AG20443 (cell line): Measurements from ENCODE around the gene APAF1.
A peak's percentile ranks its signal among the peaks of the same experiment; 100 is the strongest.

Source experiments
- DNase-seq: peaks from one replicate; pipeline ENCODE4 v3.0.0; 2012; ENCODE audit warnings: low spot score, mixed read lengths

Gene APAF1

DNA sequence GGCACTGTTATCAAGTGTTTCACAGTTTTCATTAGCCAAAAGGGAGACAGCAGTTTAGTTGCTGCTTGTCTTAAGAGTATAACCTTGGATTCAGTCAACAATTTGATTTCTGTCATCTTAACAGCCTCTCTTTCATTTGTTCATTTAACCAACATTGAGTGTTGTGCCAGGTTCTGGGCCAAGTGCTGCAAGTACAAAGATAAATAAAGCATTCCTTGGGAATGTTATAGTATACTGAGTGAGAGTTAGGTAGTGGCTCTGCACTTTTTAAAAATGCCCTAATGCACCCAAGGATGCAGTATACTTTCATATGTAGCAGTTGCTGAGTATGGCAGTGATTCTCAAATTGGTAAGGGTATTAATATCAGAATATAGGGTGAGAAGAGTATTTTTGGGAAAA lies 15.4 kb downstream of the APAF1 start:
- DNase-seq: no peak

DNA sequence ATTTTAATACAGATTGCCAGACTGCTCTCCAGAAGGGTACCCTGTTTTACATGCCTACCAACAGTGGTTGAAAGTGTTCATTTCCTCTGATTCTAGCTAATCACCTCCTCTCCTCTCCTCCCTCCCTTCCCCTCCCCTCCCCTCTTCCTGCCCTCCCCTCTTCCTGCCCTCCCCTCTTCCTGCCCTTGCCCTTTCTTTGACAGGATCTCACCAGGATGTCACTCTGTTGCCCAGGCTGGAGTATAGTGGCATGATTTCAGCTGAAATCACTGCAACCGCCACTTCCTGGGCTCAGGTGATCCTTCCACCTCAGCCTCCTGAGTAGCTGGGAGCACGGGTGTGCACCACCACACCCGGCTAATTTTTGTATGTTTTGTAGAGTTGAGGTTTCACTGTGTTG lies 24.7 kb downstream of the APAF1 start:
- no peak for DNase-seq

DNA sequence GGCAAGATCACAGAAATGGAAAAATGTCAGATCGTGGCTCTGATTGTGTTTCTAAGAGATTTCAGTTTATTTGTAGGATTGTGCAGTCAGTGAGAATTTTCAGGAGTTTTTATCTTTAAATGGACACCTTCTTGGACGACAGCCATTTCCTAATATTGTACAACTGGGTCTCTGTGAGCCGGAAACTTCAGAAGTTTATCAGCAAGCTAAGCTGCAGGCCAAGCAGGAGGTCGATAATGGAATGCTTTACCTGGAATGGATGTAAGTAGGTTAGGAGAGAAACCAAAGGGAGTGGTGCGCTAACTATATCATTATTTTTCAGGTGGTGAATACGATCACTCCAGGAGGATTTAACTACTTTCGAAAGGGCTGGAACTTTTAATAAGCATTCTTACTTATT lies 26.4 kb downstream of the APAF1 start:
- DNase-seq: no peak

- DNase-seq: no peak
These were observed 29.8 kb downstream of the APAF1 start for GRCh38 chr12:98674841-98675240.

DNA sequence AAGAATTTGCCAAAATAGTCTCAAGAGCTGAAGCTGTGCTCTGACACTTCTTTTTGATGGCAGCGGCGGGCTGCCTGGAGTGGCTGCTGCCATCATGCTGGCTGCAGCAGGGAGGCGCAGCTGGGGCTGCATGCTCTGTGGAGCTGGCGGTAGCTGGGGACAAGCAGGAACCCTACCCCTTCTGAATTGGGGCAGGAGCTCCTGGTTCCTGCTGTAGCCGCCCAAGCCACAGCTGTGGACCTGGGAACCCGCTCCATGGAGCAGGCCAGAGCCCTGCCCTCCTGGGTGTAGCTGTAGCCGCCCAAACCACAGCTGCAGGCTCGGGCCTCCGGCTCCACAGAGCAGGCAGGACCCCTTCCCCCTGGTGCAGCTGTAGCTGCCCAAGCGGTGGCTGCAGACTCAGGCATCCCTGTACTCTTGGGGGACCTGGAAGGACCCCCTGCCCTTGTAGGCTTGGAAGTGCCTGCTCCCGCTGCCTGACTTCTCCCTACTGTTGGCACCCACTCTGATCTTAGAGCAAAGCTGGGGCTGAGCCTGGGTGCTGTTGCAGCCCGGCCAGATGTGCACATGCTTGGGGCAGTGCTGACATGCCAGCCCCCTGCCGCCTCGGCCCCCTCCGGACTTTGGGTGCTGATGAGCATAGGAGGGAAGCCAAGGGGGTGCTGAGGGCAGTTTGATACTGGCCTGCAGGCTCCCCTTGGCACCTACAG lies 33.3 kb downstream of the APAF1 start:
- DNase-seq: no peak

- DNase-seq: no peak
These were observed 34.0 kb downstream of the APAF1 start for GRCh38 chr12:98678946-98679610.

DNA sequence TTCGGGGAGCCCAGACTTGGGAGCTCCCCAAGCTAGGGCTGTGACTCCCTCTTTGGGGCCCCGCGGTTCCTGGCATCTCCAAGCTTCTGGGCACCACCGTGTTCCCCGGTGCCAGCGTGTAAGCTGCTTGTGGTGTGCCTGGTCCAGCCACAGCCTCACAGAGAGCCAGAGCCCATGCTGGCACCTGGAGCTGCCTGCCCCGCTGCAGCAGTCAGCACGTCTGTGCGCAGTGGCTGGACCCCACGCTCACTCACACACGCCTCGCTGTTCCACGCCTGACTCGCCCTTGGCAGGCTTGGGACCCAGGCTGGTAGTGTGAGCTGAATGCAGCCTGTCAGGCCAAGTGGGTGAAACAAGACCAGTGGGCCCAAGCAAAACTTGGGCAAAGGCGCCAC lies 34.5 kb downstream of the APAF1 start:
- DNase-seq: no peak

DNA sequence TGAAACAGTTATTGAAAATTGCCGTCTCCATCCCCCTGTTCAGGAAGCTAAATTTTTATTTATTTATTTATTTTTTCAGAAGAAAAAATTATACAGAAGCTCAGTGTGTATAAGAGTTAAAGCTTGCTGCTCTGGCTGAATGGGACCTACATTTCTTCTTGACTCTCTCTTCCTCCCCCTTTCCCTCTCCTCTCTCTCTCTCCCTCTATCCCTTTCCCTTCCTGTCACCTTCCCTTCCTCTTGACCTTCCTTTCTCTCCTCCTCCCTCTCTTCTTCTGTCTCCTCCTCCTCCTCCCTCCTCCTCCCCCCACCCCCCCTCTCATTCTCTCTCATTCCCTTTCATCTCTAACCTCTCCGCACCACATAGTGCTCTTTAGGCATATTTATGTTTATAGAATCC lies 39.1 kb downstream of the APAF1 start:
- DNase-seq: no peak

GRCh38 chr12:98686603-98687002 lies 41.5 kb downstream of the APAF1 start:
- no peak for DNase-seq

DNA sequence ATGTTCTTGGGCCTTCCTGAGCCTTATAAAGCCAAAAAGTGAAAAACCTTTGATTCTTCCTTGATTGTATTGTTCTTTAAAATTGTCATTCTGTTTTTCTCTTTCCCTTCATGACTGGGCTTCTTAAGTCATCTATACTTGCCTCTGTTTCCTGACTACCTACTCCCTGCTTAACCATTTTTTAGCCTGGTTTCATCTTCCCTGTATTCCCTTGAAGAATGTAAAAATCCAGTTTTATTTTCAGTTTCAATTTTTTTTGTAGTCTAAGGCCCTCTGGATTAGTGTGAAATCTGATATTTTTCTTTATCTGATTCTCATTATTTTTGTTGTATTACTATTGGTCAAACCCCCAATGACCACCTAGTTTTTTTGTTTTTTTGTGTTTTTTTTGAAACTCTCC lies 46.3 kb downstream of the APAF1 start:
- DNase-seq: no peak

GRCh38 chr12:98696036-98696646 lies 51.1 kb downstream of the APAF1 start:
- DNase-seq: no peak

DNA sequence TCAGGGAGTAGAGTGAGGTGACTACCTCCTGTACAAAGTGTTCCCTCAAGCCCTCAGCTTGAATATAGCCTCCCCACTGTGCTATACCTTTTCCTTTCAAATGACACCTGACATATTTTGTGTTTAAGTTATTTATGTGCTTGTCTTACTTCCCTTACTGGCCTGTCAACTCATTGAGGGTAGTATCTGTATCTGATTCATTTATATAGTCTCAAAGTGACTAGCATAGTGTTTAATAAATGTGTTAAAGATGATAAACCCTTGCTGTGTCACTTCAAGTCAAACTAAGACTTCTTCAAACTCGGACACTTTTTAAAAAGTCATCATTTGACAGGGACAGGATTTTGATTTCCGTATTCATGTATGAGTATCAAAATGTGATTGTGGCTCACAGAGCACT lies 52.1 kb downstream of the APAF1 start:
- no peak for DNase-seq

DNA sequence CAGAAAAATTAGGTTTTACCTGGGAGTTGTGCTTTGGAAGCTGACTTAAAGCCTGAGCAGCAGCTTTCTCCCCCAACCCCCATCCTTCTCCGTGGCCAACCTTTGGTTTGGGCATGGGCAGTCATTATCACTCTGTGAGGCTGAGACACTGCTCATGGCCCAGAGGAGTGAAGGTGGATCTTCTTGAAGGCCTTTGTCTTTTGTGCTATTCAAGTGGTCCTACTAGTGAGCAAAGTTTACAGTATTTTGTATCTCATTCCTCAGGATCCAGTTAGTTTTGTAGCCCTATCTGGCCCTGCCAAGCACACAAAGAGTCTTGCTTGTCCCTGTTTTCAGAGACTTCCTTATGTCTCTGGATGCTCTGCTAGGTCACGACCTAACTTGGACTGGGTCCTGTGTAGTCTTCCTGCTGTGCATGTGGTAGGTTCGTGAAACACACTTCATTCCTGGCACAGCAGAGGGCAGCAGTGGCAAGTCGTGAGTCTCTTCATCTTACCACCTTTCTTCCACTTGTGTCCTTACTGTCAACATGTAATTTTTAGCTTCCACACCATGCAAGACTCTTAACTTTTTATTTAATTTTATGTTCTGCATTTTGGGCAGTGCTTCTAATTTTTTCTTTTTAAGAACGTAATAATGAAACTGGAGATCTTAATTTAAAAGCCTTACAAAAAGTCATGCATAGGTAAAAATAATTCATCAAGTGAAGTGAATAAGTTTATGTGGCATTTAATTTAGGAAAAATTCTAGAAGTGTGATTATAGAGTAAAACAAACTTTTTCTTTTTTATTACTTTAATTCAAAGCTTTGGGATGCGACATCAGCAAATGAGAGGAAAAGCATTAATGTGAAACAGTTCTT lies 53.7 kb downstream of the APAF1 start:
- peak; percentile 61 for DNase-seq

DNA sequence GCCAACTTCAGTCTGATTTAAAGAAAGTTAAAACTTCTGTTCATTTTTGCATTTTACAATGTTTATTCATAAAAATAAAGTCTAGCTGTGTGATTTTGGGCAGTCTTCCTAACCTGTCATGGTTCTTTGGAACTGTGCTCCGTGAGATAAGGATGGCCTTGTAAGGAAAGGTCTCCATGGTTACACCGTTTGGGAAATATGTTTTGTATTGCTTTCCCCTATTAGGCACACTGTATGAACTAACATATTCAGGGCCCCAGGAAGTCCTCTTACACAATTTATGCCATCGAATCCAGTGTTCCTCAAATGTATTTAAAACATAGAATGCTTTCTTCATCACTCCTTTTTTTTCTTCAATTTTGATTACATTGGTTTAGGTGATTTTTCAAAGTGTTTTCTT lies 54.5 kb downstream of the APAF1 start:
- DNase-seq: peak; percentile 21

- DNase-seq: no peak
These were observed 56.1 kb downstream of the APAF1 start for GRCh38 chr12:98701166-98701565.

- no peak for DNase-seq
These were observed 63.9 kb downstream of the APAF1 start for GRCh38 chr12:98709022-98709421.

DNA sequence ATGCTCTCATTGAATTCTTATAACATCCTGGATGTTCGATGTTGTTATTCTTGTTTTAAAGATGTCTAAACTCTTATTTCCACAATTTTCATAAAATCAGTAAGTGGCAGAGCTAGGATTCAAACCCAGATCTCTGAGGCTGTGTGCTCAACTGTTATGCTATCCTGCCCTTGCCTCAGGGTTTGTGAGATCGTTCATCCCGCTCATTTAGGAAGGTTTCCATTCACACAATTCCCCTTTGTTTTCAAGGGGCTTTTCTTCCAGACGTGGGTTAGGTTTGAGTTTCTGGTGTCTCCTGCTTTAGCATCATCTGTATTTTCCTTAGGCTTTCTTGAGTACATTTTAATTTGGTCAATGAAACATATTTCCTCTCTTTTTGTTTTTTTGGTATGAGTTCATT lies 69.3 kb downstream of the APAF1 start:
- DNase-seq: no peak

GRCh38 chr12:98719515-98720504 lies 74.7 kb downstream of the APAF1 start:
- DNase-seq: no peak

DNA sequence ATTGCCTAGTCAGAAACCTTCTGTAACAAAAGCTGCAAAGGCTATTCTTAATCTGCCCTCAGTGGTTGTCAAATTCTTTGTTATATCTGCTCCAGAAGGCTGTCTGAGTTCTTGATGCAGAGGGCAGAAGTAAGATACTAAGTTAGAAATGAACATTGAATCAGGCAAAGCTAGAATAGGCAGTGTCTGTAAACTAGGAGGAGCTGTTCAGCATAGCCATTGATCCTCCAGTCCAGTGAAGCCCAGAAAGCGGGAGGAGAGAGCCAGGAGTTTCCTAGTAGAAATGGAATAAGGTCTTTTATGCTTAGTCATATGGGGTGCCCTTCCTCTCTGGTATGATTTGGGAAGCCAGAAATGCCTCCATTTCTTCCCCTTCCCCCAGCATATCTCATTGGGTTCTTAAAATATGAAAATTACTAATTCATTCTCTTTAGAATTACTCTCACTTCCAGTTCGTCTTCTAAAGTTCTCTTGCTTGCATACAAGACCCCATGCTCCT lies 76.2 kb downstream of the APAF1 start:
- no peak for DNase-seq

DNA sequence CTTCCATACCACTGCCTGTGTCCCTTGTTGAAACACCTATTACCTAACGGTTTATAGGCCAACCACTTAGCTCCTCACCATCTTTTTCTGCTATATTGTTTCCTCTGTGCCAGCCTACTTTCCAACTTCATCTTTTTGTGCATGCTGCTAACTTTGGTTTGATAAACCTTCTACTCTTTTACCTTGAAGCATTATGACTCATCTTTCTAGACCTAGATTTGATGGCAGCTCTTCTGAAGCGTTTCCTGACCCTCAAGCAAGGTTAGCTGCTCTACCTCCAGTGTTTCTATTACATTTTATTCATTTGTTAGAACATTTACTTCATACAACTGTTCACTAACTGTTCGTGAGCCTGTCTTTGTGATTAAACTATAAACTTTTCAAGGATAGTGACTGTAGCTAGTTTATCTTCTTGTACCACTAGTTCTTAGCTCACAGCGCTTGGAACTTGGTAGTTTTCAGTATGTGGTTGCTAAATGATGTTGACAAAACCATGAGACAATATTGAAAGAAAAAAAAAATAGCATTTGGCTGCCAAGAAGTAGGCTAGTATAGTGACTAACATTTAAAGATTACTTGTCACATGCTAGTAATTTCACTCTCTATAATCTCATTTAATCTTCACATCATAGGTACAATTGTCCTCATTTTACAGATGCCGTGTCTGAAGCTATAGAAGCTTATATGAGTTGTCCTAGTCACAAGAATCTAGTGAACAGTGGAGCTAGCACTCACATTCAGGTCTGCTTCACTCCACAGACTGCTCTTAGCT lies 79.5 kb downstream of the APAF1 start:
- DNase-seq: no peak
